GM21717 (cell line): Measurements from ENCODE around the gene PIGU.
A peak's percentile ranks its signal among the peaks of the same experiment; 100 is the strongest.
"Not testable (repeated sequence)": the region's sequence is repeated elsewhere in the genome, so short reads cannot be mapped to it uniquely, and the experiment has no call there.

Experiments used
- ATAC-seq: cut with Tn5 transposase; IDR thresholded peaks from one replicate; pipeline ENCODE4 v1.9.1; 2021; ENCODE audit warnings: mild to moderate bottlenecking, moderate library complexity; ENCODE audit not compliant: unreplicated experiment

PIGU gene

GRCh38 chr20:34516247-34517113, 160.4 kb downstream of the PIGU start, which contains the start of gene DYNLRB1:
Gene DYNLRB1 (plus strand): TSS chr20:34516422. CDS start chr20:34516459, 37 bp downstream.
- peak; percentile 60 for ATAC-seq

GRCh38 chr20:34515484-34516246, 161.2 kb downstream of the PIGU start:
- peak; percentile 43 for ATAC-seq

GRCh38 chr20:34514897-34515483, 161.9 kb downstream of the PIGU start:
- ATAC-seq, result no peak

- ATAC-seq, result not testable (repeated sequence)
Measured at GRCh38 chr20:34514034-34514433, 162.9 kb downstream of the PIGU start.

DNA sequence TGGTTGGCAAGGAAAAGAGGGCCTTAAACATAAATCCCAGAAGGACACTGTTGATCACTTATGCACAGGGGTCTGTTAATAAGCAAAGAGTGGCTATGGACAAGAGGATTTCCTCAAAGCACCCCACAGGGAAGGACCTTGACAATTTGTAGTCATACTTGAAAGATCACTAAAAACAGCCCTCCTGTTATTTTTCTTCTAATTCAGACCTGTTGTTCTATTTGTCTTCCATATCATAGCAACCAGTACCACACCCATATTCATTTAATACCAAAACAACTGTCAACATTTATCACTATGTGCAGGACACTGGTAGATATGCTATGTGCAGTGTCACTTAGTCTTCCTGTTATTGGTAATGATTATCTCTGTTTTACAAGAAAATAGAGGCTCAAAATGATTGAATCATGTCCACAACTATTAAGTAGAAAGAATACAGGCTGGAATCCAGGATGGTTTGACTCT, 163.9 kb downstream of the PIGU start:
- ATAC-seq, result no peak

- no peak for ATAC-seq
Measured at GRCh38 chr20:34512266-34512954, 164.5 kb downstream of the PIGU start.

- no peak for ATAC-seq
Measured at GRCh38 chr20:34511891-34512265, 165.0 kb downstream of the PIGU start.

DNA sequence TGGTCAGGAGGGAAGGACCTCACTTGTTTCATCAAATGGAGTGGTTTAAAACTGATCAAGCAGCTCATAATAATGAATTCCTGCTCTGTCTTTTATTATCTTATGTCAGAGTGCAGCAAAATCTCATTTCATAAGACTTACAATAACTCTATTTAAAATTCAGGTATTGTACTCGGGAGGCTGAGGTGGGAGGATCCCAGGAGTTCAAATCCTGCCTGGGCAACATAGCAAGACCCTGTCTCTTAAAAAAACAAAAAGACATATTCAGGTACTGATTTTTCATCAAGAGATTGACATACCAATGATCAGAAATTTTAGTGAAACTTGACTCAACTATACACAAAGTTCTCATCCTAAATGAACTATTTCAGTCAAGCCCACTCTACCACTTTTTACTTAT, 166.3 kb downstream of the PIGU start:
- ATAC-seq, result no peak
